Common myeloid progenitor, CD34-positive (primary cell): Measurements from ENCODE around the gene SLC26A5.

Experiments
- CTCF ChIA-PET: fragments of 350-600 bp; sonication (Branson Sonifier 250); formaldehyde crosslinking; loops from one replicate; lab custom pipeline; 2021; ENCODE audit warnings: antibody characterized with exemption; lab: Charles Lee
- POLR2A ChIA-PET: fragments of 350-600 bp; sonication (Branson Sonifier 250); formaldehyde crosslinking; loops from one replicate; lab custom pipeline; 2021; ENCODE audit warnings: antibody characterized with exemption; lab: Charles Lee
- DNase-seq, 3 donors: peaks; one replicate each; pipeline versions ENCODE4 v3.0.0 to v3.0.0-alpha.2; 2013
- H3K27ac ChIP-seq, 2 experiments: 1 replicate in 1 of 2; 2 replicates in 1 of 2; pipeline ENCODE4 v1.7.0; 2013; ENCODE audit warnings: inconsistent platforms in 2 of 2, low read length in 2 of 2, mild to moderate bottlenecking in 2 of 2, low read depth in 1 of 2, moderate library complexity in 1 of 2; ENCODE audit not compliant: severe bottlenecking in 2 of 2, insufficient read depth in 1 of 2, poor library complexity in 1 of 2
- H3K27me3 ChIP-seq, 5 experiments: replicated peaks in 2 of 5; 1 replicate in 3 of 5; 2 replicates in 2 of 5; pipeline versions ENCODE4 v1.6.1 to v1.7.0; 2013; ENCODE audit warnings: low read length in 4 of 5, mild to moderate bottlenecking in 2 of 5, moderate library complexity in 2 of 5, inconsistent platforms in 1 of 5; ENCODE audit not compliant: insufficient read depth in 5 of 5, control insufficient read depth in 4 of 5
- H3K36me3 ChIP-seq, 4 experiments: 1 replicate in 2 of 4; 2 replicates in 2 of 4; pipeline versions ENCODE4 v1.6.1 to v1.7.0; 2013; ENCODE audit warnings: low read length in 3 of 4, control low read depth in 1 of 4, mild to moderate bottlenecking in 1 of 4; ENCODE audit not compliant: control insufficient read depth in 4 of 4, insufficient read depth in 4 of 4
- H3K4me1 ChIP-seq, 4 experiments: 1 replicate in 3 of 4; 2 replicates in 1 of 4; pipeline versions ENCODE4 v1.6.1 to v1.7.1; 2013; ENCODE audit warnings: low read length in 3 of 4, mild to moderate bottlenecking in 3 of 4, control low read depth in 1 of 4, inconsistent platforms in 1 of 4, moderate library complexity in 1 of 4; ENCODE audit not compliant: control insufficient read depth in 4 of 4, insufficient read depth in 4 of 4; ENCODE audit errors: control extremely low read depth in 1 of 4
- H3K4me3 ChIP-seq, 7 experiments: 1 replicate in 4 of 7; 2 replicates in 3 of 7; pipeline versions ENCODE4 v1.5.1 to v1.7.0; 2013; ENCODE audit warnings: mild to moderate bottlenecking in 7 of 7, low read length in 6 of 7, moderate library complexity in 6 of 7, inconsistent platforms in 2 of 7, low read depth in 2 of 7, control low read depth in 1 of 7; ENCODE audit not compliant: insufficient read depth in 4 of 7, control insufficient read depth in 1 of 7; ENCODE audit errors: extremely low read depth in 1 of 7
- H3K9me3 ChIP-seq, 5 experiments: 1 replicate in 4 of 5; 2 replicates in 1 of 5; pipeline versions ENCODE4 v1.6.1 to v1.7.1; 2013; ENCODE audit warnings: low read length in 4 of 5, mild to moderate bottlenecking in 2 of 5, inconsistent platforms in 1 of 5, low read depth in 1 of 5, moderate library complexity in 1 of 5; ENCODE audit not compliant: control insufficient read depth in 4 of 5, insufficient read depth in 2 of 5; ENCODE audit errors: control extremely low read depth in 1 of 5
- WGBS: methylation state at CpG from one replicate; pipeline ENCODE4 v1.1.5; 2013; ENCODE audit not compliant: insufficient coverage; 5-methylcytosine and 5-hydroxymethylcytosine counted together

The SLC26A5 gene

DNA sequence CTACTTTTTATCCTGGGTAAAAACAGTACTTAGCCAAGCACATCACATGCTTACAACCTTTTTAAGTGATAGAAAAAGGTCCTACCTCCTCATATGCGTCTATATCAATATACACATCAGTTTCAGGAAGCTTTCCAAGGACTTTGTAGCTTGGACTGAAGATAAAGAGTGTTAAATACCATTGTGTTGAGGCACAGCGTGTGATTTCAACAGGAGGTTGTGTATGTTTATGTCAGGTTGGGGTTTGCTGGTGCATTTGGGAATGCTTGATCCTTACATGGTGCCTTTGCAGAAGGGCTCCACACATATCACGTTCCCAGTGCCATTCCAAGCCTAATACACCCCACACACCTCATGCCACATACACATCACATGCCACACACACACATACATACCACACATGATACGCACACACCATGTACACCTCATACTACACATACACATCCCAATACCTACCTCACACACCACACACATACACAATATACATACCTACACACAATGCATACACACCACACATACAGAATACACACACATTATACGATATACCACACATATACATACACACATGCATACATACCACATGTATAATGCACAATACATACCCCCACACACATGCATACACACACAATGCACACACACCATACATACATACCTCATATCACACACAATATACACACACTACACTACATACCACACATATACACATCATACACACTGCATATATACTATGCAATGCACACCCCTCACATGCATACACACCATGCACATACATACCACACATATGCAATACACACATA is 65.4 kb downstream of the SLC26A5 start:
- Histone ChIP-seq H3K27ac (no peak overlapping the region), H3K27me3 (peaks cover 0 to 5% (median 2%) of the 10 kb centered on the region in 5 experiments), H3K36me3 (no peaks in the 10 kb centered on the region), H3K9me3 (no peaks in the 10 kb centered on the region), H3K4me3 (no peak overlapping the region), H3K4me1 (no peaks in the 10 kb centered on the region)
- no peak for DNase-seq
- WGBS: 84% methylated on average over 2 of the region's 5 CpGs
- CTCF ChIA-PET: no interaction called here
- POLR2A ChIA-PET: no interaction called here

DNA sequence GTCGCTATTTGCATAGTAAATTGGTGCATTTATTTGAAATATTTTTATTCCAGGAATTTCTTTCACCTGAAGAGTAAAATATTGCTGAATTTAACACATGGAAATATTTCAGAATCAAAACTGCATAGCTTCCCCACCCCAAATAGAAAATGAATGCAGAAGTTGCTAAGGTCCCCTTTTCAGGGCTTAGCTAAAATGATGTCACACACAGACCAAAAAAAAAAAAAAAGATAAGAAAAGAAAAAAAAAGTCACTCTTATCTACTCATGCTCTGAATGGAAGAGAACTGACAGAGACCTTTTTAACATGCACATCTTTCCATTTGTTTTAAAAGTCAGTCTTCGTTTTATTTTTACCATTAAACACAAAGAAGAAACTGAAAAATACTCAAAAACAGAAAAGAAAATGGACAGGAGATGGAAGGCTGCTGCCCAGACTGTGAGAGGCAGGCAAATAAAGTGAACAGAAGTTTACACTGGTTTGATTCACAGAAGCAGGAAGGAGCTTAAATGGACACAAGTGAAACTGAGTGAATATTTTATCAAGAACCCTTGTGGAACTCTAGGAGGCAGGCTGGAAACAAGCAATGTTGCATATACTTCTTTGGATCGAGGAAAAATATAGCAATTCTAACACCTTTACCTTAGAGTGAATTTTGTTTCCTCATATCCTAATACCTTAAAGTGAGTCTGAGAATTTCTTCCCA is 66.6 kb downstream of the SLC26A5 start:
- POLR2A ChIA-PET: no interaction called here
- no peaks in the 10 kb centered on the region for H3K36me3 ChIP-seq
- no peaks in the 10 kb centered on the region for H3K9me3 ChIP-seq
- H3K4me1 ChIP-seq: no peaks in the 10 kb centered on the region
- peaks cover 0 to 5% (median 2%) of the 10 kb centered on the region in 5 experiments for H3K27me3 ChIP-seq
- WGBS: 100% methylated on average over 1 of the region's 3 CpGs
- DNase-seq: peak in 2 of 3 donors; percentile 27 to 31
- no peak overlapping the region for H3K27ac ChIP-seq
- no peak overlapping the region for H3K4me3 ChIP-seq
- CTCF ChIA-PET: interaction anchor here (1.1 kb wide), 1 partner anchor 26 kb away, joined by 3 read pairs; no protein-coding TSS in a partner anchor

DNA sequence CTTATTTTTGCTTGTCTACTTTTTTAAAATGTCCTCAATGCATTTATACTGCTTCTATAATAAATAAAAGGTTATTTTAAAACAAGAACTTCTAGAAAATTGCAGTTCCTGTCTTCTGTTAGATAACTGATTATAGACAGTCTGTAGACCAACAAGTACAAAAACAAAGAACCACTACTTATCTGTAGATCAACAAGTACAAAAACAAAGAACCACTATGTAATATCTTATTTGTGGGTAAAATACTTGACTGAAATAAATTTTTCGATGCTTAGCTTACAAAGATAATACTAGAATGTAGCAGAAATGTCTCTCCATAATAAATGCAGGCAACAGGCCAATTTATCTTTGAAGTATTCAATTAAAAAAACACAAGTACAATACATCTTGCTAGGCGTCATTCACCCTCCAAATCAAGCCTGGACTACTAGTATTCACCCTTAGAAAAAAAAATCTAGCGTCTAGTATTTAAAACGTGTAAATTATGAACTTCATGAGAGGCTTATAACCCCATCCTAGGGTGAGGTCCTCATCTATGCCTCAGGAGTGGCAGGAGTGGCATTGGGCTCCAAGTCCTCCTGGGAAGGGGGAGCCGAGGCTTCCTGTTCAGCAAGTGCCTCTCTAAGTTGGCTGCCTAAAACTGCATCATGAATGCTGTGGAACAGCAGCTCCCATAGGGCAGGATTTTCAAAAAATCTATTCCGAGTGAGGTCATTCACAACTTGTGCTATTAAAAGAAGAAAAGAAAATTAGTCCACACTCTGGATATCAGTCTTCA is 72.0 kb downstream of the SLC26A5 start:
- Histone ChIP-seq H3K9me3 (no peaks in the 10 kb centered on the region), H3K27me3 (peaks cover 0 to 5% (median 2%) of the 10 kb centered on the region in 5 experiments), H3K4me1 (no peaks in the 10 kb centered on the region), H3K27ac (no peak overlapping the region), H3K4me3 (no peak overlapping the region), H3K36me3 (peaks cover 0 to 7% (median 2%) of the 10 kb centered on the region in 4 experiments)
- ChIA-PET CTCF (no interaction called here), POLR2A (no interaction called here)
- DNase-seq: no peak
- 81% methylated on average over 4 of the region's 6 CpGs for WGBS

DNA sequence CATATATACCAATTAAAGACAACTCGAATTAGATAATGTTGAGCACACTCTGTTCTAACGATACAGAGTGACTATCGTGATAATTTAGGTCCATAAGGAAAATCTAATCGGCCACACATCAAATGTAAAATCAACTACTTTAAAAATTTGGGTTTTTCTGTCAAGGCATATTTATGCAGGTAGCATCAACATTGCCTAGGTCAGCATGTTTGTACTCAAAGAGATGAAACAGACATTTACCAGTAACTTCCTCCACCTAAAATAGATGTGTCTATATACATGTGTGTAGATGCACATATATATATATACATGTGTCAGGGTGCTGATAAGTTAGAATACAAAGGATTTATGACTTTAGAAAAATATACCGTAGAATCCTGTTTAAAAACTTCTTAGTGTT is 76.6 kb downstream of the SLC26A5 start:
- H3K4me1 ChIP-seq: no peaks in the 10 kb centered on the region
- H3K4me3 ChIP-seq: no peak overlapping the region
- 88% methylated on average over 2 of the region's 5 CpGs for WGBS
- ChIA-PET POLR2A (no interaction called here), CTCF (no interaction called here)
- H3K9me3 ChIP-seq: no peaks in the 10 kb centered on the region
- H3K27me3 ChIP-seq: no peaks in the 10 kb centered on the region
- no peak for DNase-seq
- H3K36me3 ChIP-seq: peaks cover 16 to 42% (median 29%) of the 10 kb centered on the region in 4 experiments
- H3K27ac ChIP-seq: no peak overlapping the region

DNA sequence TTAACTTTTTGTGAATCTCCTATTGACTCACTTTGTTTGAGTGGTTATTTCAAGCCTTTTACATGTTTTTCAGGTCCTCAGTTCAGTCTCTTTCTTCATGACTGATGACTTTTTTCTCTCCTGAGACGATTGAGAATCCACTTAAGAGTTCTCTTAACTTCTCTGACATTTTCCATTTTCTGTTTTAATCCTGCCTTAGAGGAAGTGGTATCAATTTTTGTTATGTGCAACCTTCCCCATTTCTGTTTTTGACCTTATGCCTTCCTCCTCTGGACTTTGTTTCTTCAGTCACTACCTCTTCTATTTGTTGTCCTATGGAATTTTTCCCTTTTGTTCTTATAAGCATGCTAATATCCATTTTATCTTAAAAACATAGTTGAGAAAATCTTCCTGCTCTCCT is 96.2 kb downstream of the SLC26A5 start:
- Histone ChIP-seq H3K4me3 (peak overlapping the region in 1 of 7 experiments; percentile 4), H3K27ac (no peak overlapping the region), H3K27me3 (no peaks in the 10 kb centered on the region), H3K9me3 (no peaks in the 10 kb centered on the region), H3K36me3 (peaks cover 3 to 26% (median 14%) of the 10 kb centered on the region in 4 experiments), H3K4me1 (peaks cover 15 to 37% (median 26%) of the 10 kb centered on the region in 4 experiments)
- DNase-seq: no peak
- ChIA-PET CTCF (no interaction called here), POLR2A (no interaction called here)
- no CpG with 5 or more reads among the region's 1 CpG for WGBS

DNA sequence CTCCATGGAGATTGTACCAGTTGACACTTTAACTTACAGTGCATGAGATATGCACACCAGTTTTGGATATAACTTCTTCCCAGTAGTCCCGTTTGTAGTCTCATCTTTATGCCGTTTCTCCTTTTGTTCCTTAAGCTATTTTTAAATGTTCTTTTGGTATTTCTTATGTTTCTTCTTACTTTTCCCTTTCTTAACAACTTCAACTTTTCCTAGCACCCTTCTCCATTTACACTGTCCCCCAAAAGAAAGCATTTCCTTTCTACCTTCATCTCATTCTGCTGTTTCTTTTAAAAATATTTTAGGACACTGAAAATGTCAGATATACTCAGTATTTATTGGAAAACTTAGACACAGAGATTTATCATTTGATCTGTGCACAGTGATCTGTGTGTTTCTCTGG is 97.0 kb downstream of the SLC26A5 start:
- Histone ChIP-seq H3K4me1 (peaks cover 18 to 39% (median 26%) of the 10 kb centered on the region in 4 experiments), H3K36me3 (peaks cover 3 to 20% (median 11%) of the 10 kb centered on the region in 4 experiments), H3K4me3 (peak overlapping the region in 5 of 7 experiments; percentile 74 to 100 (median 98)), H3K27ac (peak overlapping the region in 1 of 2 experiments; percentile 99), H3K9me3 (no peaks in the 10 kb centered on the region), H3K27me3 (no peaks in the 10 kb centered on the region)
- no peak for DNase-seq
- no CpG with 5 or more reads among the region's 2 CpGs for WGBS
- POLR2A ChIA-PET: no interaction called here
- CTCF ChIA-PET: interaction anchor here (1.8 kb wide), 1 partner anchor 57 kb away, joined by 6 read pairs; no protein-coding TSS in a partner anchor
